A549 treated with DMSO at 1 μM for 4 hours (cell line): ENCODE results near the gene ARSI. TPM values are rescaled to one million over a fixed set of nuclear protein-coding genes. Genes with fewer than 3 reads are reported as not detected.

Source experiments
- total RNA-seq: library from RNA; stranded (reverse); fragments of 200-300 nt; extraction: Qiagen RNA extraction; gene quantifications from 5 replicates; pipeline ENCODE4 v1.2.3, GENCODE V29; 2022; ENCODE audit warnings: low read depth

ARSI gene
- total RNA-seq, result 41.1 to 52.9 TPM (median 45.5 TPM) in 5 replicates

GRCh38 chr5:150302301-150303069 is at the start of gene ARSI:
Gene ARSI (minus strand): TSS chr5:150302905. CDS start chr5:150302373, 532 bp downstream.

DNA sequence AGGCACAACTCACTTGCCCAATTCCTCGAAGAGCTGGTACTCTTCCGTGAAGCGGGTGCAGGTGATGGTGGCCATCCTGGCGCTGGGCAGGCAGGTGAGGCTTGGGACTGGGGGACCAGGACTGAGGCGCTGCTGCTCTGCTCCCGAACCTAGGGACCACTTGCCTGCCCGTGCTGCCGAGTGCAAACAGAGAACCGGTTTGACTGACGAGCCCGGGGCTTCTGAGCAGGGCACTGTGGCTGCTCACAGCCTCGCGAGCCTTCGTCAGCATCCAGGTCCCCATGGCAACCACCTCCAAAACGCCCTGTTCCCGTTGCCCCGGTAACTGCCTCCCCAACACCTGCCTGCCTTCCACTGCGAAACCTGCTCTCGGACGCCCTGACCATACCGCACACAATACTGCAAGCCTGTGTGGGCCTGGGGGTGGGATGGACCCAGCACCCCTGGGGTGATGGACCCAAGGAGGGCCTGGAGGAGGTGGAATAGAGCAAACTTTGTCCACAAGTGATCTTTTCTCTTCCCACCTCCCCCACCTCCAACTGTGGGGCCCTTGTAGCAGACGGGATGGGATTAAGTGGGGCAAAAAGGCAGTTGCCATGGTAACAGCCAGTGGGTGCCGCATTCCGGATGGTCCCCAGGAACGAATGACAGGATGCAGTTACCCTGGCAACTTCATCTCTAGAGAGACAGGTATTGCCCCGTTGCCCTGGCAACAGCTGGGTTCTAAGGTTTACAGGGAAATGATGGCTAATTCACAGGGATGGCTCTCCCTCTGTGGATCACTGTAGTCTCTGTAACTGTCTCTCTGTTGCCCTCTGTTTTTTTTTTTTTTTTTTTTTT is 12.9 kb downstream of the ARSI start, which contains the start of gene CAMK2A:
CAMK2A (minus strand) TSS at position 223 of the 840 bp plus-strand sequence; CDS start at position 75, 148 bp downstream.

Other genes starting within 250 kb of the ARSI start
- gene CSF1R, start 216.4 kb downstream of the ARSI start, total RNA-seq, result 0.05 to 0.37 TPM (median 0.09 TPM) in 5 replicates
- gene PDGFRB, start 147.1 kb downstream of the ARSI start, total RNA-seq, result 0.08 to 0.36 TPM (median 0.09 TPM) in 5 replicates
- not detected in 5 replicates for gene CDX1, start 136.1 kb downstream of the ARSI start, total RNA-seq
- gene SLC6A7, start 112.8 kb downstream of the ARSI start, total RNA-seq, result 0.02 to 0.06 TPM (median 0.03 TPM) in 4 of 5 replicates, not detected in the other
- 0.96 to 1.4 TPM (median 1.0 TPM) in 5 replicates for gene CAMK2A, start 13.1 kb downstream of the ARSI start, total RNA-seq
- 71.4 to 102 TPM (median 88.1 TPM) in 5 replicates for gene TCOF1, start 54.8 kb upstream of the ARSI start, total RNA-seq
- gene CD74, start 110.0 kb upstream of the ARSI start, total RNA-seq, result 0.08 to 0.36 TPM (median 0.12 TPM) in 3 of 5 replicates, not detected in the others
- 2,838 to 3,288 TPM (median 2,914 TPM) in 5 replicates for gene RPS14, start 146.8 kb upstream of the ARSI start, total RNA-seq
- gene NDST1, start 205.2 kb upstream of the ARSI start, total RNA-seq, result 57.1 to 74.3 TPM (median 66.3 TPM) in 5 replicates